ENCODE data around the gene SMIM36. TPM values are rescaled to one million over a fixed set of nuclear protein-coding genes. Genes with fewer than 3 reads are reported as not detected.
A peak's percentile ranks its signal among the peaks of the same experiment; 100 is the strongest.

Gene SMIM36
- not detected for total RNA-seq

DNA sequence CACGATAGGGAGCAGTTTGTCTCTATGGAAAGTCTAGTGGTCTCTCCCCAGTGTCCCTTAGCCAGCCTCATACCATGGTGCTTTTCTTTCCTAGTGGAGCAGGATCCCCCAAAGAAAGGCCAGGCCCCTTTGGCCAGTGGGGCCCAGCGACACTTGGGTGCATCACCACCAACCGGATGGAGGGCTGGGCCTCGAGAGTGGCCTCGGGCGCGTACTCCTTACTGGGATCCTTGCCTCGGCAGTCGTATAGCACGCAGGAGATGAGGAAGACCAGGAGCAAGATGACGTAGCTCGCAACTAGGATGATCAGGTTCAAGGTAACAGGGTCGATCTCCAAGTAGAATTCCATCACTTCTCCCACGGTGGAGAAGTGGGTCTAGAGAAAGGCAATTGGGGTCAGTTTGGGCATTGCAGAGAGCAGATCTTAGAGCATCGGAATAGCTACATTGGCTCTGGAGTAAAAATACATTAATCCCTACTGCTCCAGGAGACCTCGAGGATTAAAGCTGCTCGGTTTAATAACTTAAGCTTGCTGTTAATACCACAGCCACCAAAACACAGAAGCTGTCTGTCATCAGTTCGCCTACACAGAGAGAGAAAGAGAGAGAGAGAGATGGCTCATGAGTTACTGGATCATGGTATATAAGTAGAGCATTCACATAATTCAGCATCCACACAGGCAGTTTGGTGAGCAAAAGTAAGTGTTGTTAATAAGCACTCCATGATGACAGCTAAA lies at the start of gene SMIM36:
SMIM36 (minus strand) TSS at position 467 of the 736 bp plus-strand sequence.
- DNase-seq: no peak
- Mint-ChIP-seq H3K4me3 (no peak within 1 kb of the TSS), H3K9me3 (no peaks in the 10 kb centered on the region), H3K27ac (no peak within 1 kb of the TSS), H3K4me1 (ENCODE audit: low read depth) (no peaks in the 10 kb centered on the region), H3K36me3 (no peaks in the 10 kb centered on the region), H3K27me3 (peaks cover 5% of the 10 kb centered on the region)
- intact Hi-C loops (cut with micrococcal nuclease): loop anchor here (5.0 kb wide), 1 partner anchor 89 kb away; the partner anchor contains the start of gene MMD
- ChIA-PET POLR2A (no interaction called here), CTCF (interaction anchor here (0.9 to 1.8 kb wide), 5 partner anchors 12 to 518 kb away, joined by 3 to 6 read pairs (median 4); partner anchors contain the start of gene MMD)

DNA sequence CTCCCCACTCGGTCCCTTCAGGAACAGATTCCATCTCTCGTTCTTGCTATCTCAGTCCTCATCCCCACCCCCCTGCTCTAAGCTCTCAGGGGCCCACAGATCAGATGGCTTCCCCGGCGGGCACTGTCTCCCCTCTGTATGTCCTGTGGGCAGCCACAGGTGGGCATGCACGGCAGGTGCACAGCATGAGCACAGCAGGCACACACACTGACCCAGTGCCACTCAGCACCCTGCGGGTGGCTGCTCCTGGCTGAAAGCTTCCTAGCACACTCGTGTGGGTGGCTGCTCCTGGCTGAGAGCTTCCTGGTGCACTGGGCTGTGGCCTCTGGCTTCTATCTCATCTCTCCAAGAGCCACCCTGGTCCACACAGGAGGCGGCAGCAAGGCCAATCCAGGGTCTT lies 44.5 kb upstream of the SMIM36 start:
- POLR2A ChIA-PET: no interaction called here
- Mint-ChIP-seq H3K4me3 (no peak overlapping the region), H3K9me3 (peaks cover 3% of the 10 kb centered on the region), H3K27me3 (peaks cover 6% of the 10 kb centered on the region), H3K4me1 (ENCODE audit: low read depth) (no peaks in the 10 kb centered on the region), H3K27ac (no peak overlapping the region), H3K36me3 (no peaks in the 10 kb centered on the region)
- intact Hi-C loops (cut with micrococcal nuclease): no loop called here
- CTCF ChIA-PET: no interaction called here
- DNase-seq: no peak

DNA sequence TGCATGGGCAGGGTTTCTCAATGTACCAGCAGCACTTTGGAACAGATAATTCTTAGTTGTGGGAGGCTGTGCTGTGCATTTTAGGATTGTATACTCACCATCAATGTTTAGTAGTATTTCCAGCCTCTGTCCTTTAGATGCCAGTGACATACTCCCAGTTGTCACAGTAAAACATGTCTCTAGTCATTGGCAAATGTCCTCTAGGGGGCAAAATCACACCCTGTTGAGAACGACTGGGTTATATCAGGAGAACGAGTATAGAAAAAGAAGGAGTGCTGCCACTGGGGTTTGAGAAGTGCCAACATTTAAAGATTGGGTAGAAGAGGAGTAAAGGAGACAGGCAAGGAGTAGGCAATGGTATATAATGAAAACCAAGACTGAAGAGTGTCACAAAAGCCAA lies 37.9 kb upstream of the SMIM36 start:
- Mint-ChIP-seq H3K36me3 (peaks cover under 1% of the 10 kb centered on the region), H3K9me3 (no peaks in the 10 kb centered on the region), H3K4me3 (no peak overlapping the region), H3K4me1 (ENCODE audit: low read depth) (peaks cover 24% of the 10 kb centered on the region), H3K27ac (no peak overlapping the region), H3K27me3 (peaks cover 2% of the 10 kb centered on the region)
- no peak for DNase-seq
- intact Hi-C loops (cut with micrococcal nuclease): loop anchor here (1.0 kb wide), 1 partner anchor 169 kb away; no protein-coding TSS in a partner anchor
- ChIA-PET CTCF (interaction anchor here (1.1 to 4.2 kb wide), 4 partner anchors 13 to 52 kb away, joined by 3 to 28 read pairs (median 4); no protein-coding TSS in a partner anchor), POLR2A (no interaction called here)

DNA sequence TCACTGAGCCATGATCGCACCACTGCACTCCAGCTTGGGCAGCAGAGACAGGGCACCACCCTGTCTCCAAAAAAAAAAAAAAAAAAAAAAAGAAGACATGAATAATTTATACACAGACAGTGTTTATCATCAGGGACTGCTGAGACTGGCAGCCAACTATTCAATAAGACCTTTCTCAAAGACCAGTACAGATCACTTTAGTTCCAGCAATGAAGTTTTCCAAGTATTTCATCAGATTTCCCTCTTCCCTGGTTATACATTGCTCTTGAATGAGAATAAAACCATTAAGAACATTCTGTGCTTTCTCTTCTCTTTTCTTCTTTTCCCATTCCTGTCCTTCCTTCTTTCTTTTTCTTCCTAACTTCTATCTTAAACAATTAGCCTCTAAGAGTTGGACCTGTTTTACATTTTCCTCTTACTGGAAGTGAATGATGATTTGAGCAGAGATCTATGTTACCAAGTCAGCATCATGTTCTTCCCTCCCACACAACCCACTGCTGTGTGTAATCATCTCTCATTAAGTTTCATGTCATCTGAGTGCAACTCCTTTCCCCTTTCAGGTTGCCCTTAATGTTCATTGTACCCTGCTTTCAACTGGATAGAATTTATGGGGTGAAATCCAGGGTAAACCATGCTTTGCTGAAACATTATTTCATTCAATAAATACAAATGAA lies 35.9 kb upstream of the SMIM36 start:
- Mint-ChIP-seq H3K36me3 (peaks cover 6% of the 10 kb centered on the region), H3K27me3 (peaks cover 10% of the 10 kb centered on the region), H3K27ac (peak overlapping the region; percentile 70), H3K4me1 (ENCODE audit: low read depth) (peaks cover 24% of the 10 kb centered on the region), H3K4me3 (no peak overlapping the region), H3K9me3 (peaks cover 7% of the 10 kb centered on the region)
- intact Hi-C loops (cut with micrococcal nuclease): loop anchor here (1.0 to 2.0 kb wide), 4 partner anchors 15 to 78 kb away; no protein-coding TSS in a partner anchor
- DNase-seq: peak; percentile 24
- ChIA-PET CTCF (interaction anchor here (1.3 to 4.2 kb wide), 2 partner anchors 54 to 94 kb away, joined by 6 to 28 read pairs; no protein-coding TSS in a partner anchor), POLR2A (no interaction called here)

DNA sequence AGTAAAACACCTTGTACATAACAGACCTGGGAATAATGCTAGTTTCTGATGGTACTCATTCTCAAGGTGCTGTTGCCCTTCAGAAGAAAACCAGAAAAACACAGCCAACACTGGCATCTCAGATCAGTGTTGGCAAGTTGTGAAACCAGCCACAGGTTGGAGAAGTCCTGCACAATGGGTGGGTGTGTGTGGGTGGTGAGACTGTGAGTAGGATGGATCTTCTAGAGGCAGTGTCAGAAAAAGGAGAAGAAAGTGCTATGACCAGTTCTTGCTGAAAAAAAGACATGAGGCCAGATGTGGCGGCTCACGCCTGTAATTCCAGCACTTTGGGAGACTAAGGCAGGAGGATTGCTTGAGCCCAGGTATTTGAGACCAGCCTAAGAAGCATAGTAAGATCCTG lies 35.2 kb upstream of the SMIM36 start:
- H3K27me3 Mint-ChIP-seq: peaks cover 10% of the 10 kb centered on the region
- CTCF ChIA-PET: interaction anchor here (1.1 kb wide), 2 partner anchors 20 to 56 kb away, joined by 3 to 4 read pairs; no protein-coding TSS in a partner anchor
- peak overlapping the region; percentile 70 for H3K27ac Mint-ChIP-seq
- no peak overlapping the region for H3K4me3 Mint-ChIP-seq
- intact Hi-C loops (cut with micrococcal nuclease): loop anchor here (1.0 to 2.0 kb wide), 2 partner anchors 20 to 79 kb away; no protein-coding TSS in a partner anchor
- H3K36me3 Mint-ChIP-seq: peaks cover 6% of the 10 kb centered on the region
- peaks cover 7% of the 10 kb centered on the region for H3K9me3 Mint-ChIP-seq
- POLR2A ChIA-PET: interaction anchor here (0.8 kb wide), 1 partner anchor 31 kb away, joined by 4 read pairs; no protein-coding TSS in a partner anchor
- peaks cover 24% of the 10 kb centered on the region for H3K4me1 Mint-ChIP-seq (ENCODE audit: low read depth)
- DNase-seq: peak; percentile 51

DNA sequence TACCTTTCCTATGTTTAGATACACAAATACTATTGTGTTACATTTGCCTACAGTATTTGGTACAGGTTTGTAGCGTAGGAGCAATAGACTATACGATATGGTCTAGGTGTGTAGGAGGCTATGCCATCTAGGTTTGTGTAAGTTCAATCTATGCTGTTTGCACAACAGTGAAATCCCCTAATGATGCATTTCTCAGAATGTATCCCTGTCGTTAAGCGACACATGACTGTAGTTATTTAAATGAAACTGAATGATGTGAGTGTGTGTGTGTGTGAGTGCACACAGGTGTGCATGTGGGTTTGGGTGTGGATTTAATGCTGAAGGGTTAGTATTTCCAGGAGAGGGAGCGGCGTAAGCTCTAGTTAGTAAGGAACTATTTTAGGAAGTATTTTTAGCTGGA lies 34.6 kb upstream of the SMIM36 start:
- H3K27me3 Mint-ChIP-seq: peaks cover 10% of the 10 kb centered on the region
- no peak overlapping the region for H3K4me3 Mint-ChIP-seq
- CTCF ChIA-PET: interaction anchor here (0.8 to 1.1 kb wide), 4 partner anchors 19 to 172 kb away, joined by 3 to 4 read pairs (median 3); no protein-coding TSS in a partner anchor
- DNase-seq: no peak
- H3K36me3 Mint-ChIP-seq: peaks cover 6% of the 10 kb centered on the region
- H3K27ac Mint-ChIP-seq: peak overlapping the region; percentile 46
- peaks cover 7% of the 10 kb centered on the region for H3K9me3 Mint-ChIP-seq
- POLR2A ChIA-PET: interaction anchor here (0.6 to 0.8 kb wide), 2 partner anchors 32 to 190 kb away, joined by 3 to 4 read pairs; no protein-coding TSS in a partner anchor
- intact Hi-C loops (cut with micrococcal nuclease): loop anchor here (1.0 to 2.0 kb wide), 2 partner anchors 19 to 79 kb away; no protein-coding TSS in a partner anchor
- peaks cover 24% of the 10 kb centered on the region for H3K4me1 Mint-ChIP-seq (ENCODE audit: low read depth)

DNA sequence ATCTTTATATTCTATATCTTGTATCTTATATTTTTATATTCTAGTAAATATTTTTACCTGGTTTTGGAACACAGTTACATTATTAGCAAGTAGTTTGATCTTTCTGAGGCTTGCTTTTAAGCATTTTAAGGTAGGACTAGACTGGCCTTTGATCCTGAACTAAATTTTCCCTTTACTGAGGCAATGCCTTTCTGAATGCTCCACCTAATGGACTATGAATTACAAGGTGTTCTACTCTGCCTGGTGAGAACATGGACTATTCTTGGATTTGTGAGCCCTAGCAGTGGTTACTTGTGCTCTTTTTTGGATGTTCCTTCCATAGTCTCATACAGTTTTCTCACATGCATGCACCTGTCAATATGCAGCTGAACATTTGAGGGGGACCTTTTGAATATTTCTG lies 32.5 kb upstream of the SMIM36 start:
- Mint-ChIP-seq H3K27ac (no peak overlapping the region), H3K4me1 (ENCODE audit: low read depth) (peaks cover 20% of the 10 kb centered on the region), H3K9me3 (peaks cover 7% of the 10 kb centered on the region), H3K36me3 (peaks cover 6% of the 10 kb centered on the region), H3K4me3 (no peak overlapping the region), H3K27me3 (peaks cover 15% of the 10 kb centered on the region)
- ChIA-PET CTCF (no interaction called here), POLR2A (no interaction called here)
- intact Hi-C loops (cut with micrococcal nuclease): no loop called here
- no peak for DNase-seq

DNA sequence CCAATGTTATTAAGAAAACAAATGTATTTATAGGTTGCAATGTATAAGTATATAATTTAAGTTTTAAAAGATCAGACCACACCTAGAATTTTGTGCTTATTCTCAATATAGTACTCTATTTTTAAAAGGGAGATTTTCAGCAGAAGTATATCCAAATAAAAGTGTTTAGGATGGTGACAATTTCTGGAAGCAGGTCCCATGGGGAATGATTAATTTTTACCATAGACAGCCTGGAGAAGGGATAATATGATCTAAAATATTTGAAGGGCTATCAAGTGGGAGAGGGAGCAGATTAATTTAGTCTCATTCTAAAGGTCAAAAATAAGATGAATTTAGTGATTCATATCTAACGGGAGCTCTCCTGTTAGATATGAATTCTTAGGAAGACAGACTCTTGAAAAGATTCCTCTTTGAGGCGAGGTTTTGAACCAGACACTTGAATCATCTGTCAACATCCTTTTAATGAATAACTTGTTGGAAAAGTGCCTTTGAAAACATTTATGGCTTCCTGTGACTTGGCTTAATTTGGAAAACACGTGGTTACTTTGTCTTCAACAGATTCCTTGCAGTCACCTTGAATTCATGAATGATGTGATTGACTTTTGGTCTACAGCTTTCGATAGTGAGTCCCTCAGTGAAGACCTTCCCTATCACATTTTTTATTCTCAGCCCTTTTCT lies 29.3 kb upstream of the SMIM36 start:
- peaks cover 17% of the 10 kb centered on the region for H3K27me3 Mint-ChIP-seq
- intact Hi-C loops (cut with micrococcal nuclease): no loop called here
- no peak for DNase-seq
- H3K36me3 Mint-ChIP-seq: peaks cover 6% of the 10 kb centered on the region
- no peak overlapping the region for H3K4me3 Mint-ChIP-seq
- ChIA-PET CTCF (interaction anchor here (1.3 to 1.4 kb wide), 2 partner anchors 12 to 62 kb away, joined by 3 to 5 read pairs; no protein-coding TSS in a partner anchor), POLR2A (no interaction called here)
- no peak overlapping the region for H3K27ac Mint-ChIP-seq
- H3K4me1 Mint-ChIP-seq (ENCODE audit: low read depth): peaks cover 1% of the 10 kb centered on the region
- peaks cover 7% of the 10 kb centered on the region for H3K9me3 Mint-ChIP-seq

DNA sequence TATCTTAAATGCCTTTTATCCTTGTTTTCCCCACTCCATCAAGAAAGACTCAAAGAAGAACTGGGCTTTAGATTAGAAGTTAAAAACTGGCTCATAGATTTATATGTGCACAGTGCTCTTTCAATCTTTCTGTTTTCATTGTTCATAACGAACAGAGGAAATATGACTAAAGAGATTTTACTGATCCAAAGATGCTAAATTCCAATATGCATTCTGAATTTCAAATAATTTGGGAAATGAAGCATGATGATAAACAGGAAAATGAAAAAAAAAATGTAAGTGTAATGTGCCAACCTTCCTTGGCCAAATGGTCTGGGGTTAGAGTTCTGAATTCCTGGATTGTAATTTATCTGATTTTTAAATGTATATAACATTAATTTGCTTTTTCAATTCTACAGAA lies 25.0 kb upstream of the SMIM36 start:
- CTCF ChIA-PET: interaction anchor here (0.7 to 3.1 kb wide), 3 partner anchors 10 to 194 kb away, joined by 3 to 24 read pairs (median 3); no protein-coding TSS in a partner anchor
- no peaks in the 10 kb centered on the region for H3K36me3 Mint-ChIP-seq
- H3K4me1 Mint-ChIP-seq (ENCODE audit: low read depth): no peaks in the 10 kb centered on the region
- POLR2A ChIA-PET: no interaction called here
- H3K9me3 Mint-ChIP-seq: no peaks in the 10 kb centered on the region
- H3K27ac Mint-ChIP-seq: no peak overlapping the region
- no peak for DNase-seq
- H3K4me3 Mint-ChIP-seq: no peak overlapping the region
- intact Hi-C loops (cut with micrococcal nuclease): no loop called here
- H3K27me3 Mint-ChIP-seq: peaks cover 9% of the 10 kb centered on the region

DNA sequence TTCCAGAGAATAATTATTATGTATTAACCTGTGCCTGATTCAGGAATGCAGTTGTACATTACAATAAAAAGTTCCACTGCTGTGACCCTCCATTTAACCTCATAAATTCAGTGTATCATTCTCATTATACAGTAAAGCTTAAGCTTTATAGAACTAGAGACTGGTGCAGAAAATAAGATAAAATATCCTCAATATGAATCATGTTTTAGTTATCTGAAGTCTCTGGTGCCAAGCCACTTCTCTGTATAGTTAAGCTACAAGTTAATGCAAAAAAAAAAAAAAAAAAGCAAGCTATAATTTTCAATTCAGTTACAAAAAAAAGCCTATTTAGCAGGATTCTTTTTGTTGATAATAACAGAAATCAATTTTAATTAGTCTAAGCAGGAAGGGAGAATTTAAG lies 22.4 kb upstream of the SMIM36 start:
- intact Hi-C loops (cut with micrococcal nuclease): no loop called here
- Mint-ChIP-seq H3K27me3 (peaks cover 4% of the 10 kb centered on the region), H3K4me1 (ENCODE audit: low read depth) (no peaks in the 10 kb centered on the region), H3K36me3 (no peaks in the 10 kb centered on the region), H3K9me3 (no peaks in the 10 kb centered on the region), H3K27ac (no peak overlapping the region), H3K4me3 (no peak overlapping the region)
- ChIA-PET POLR2A (no interaction called here), CTCF (interaction anchor here (1.2 to 4.6 kb wide), 5 partner anchors 9 to 185 kb away, joined by 4 to 45 read pairs (median 6); no protein-coding TSS in a partner anchor)
- DNase-seq: no peak

DNA sequence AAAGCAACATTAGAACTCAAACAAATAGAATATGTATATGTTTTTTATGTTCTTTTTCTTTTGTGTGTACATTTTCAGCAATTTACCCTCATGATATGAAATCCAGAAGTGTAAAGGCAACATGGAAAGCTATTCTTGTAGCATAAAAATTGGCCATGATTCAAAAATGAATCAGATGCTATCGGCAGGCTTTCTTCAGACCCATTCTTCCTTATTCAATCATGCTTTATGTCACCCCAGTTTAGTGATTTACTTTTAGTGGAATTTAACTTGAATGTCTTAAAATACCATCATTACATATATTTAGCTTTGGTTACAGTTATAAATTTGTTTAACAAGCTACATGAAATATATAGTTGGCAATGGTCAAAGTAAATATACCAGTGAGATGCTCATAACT lies 21.4 kb upstream of the SMIM36 start:
- intact Hi-C loops (cut with micrococcal nuclease): no loop called here
- POLR2A ChIA-PET: no interaction called here
- H3K36me3 Mint-ChIP-seq: no peaks in the 10 kb centered on the region

More for the DNA sequence above, 21.4 kb upstream of the SMIM36 start:
- no peak overlapping the region for H3K4me3 Mint-ChIP-seq
- H3K9me3 Mint-ChIP-seq: no peaks in the 10 kb centered on the region
- H3K4me1 Mint-ChIP-seq (ENCODE audit: low read depth): no peaks in the 10 kb centered on the region
- no peak for DNase-seq
- no peaks in the 10 kb centered on the region for H3K27me3 Mint-ChIP-seq
- no peak overlapping the region for H3K27ac Mint-ChIP-seq
- CTCF ChIA-PET: interaction anchor here (0.9 to 4.6 kb wide), 5 partner anchors 21 to 186 kb away, joined by 3 to 45 read pairs (median 6); no protein-coding TSS in a partner anchor
